GM23338 (cell line): ENCODE data around the gene ABCC12.

Experiments used
- CREB1 ChIP-seq: fragments of 250-450 bp; sonication (Bioruptor Pico); IDR thresholded peaks from 2 replicates; pipeline ENCODE4 v1.5.0; 2020; ENCODE audit warnings: low read depth, mild to moderate bottlenecking, moderate library complexity
- CTCF ChIP-seq, 2 experiments: fragments of 200-600 bp in 1 of 2; sonication (generic) in 1 of 2; conservative IDR thresholded peaks; 2 replicates each; pipeline versions ENCODE4 v1.5.1 to v1.6.1; 2016 to 2017; ENCODE audit warnings: antibody characterized with exemption in 2 of 2, low read depth in 2 of 2, mild to moderate bottlenecking in 2 of 2, moderate library complexity in 1 of 2
- EZH2phosphoT487 ChIP-seq: fragments of 200-600 bp; sonication (generic); IDR thresholded peaks from one replicate; pipeline ENCODE4 v1.8.1; 2018; ENCODE audit warnings: antibody characterized with exemption; ENCODE audit not compliant: unreplicated experiment
- POLR2AphosphoS5 ChIP-seq: IDR thresholded peaks from 2 replicates; pipeline ENCODE4 v1.6.1; 2016; ENCODE audit warnings: antibody characterized with exemption, low read depth

- TF ChIP-seq CTCF (conservative IDR thresholded peaks at IDR 0.05; ENCODE audit: low read depth in 2 of 2): no peak
- no peak for TF ChIP-seq EZH2phosphoT487
- TF ChIP-seq POLR2AphosphoS5: no peak
- no peak for TF ChIP-seq CREB1 (CRISPR knock-in tag)
Measured at GRCh38 chr16:48140821-48141220, 15.0 kb downstream of the ABCC12 start.
